ENCODE measurements around the gene SLC16A5. TPM values are rescaled to one million over a fixed set of nuclear protein-coding genes. Genes with fewer than 3 reads are reported as not detected.

Gene SLC16A5
- total RNA-seq, 1 donor from 2014 or later = 7.1 TPM

GRCh38 chr17:75099881-75100595 lies 12.3 kb downstream of the SLC16A5 start:
- peaks cover 5% of the 10 kb centered on the region for H3K4me1 ChIP-seq (ENCODE audit: insufficient read depth, low read length)
- H3K79me2 ChIP-seq (ENCODE audit: insufficient read depth, low read length) = no peaks in the 10 kb centered on the region
- DNase-seq (ENCODE audit: low read depth) (no peak), FAIRE-seq (no peak)
- H3K27ac ChIP-seq (ENCODE audit: low read depth, low read length) = no peak overlapping the region
- no peak overlapping the region for H3K4me2 ChIP-seq (ENCODE audit: low read length)
- H3K4me3 ChIP-seq (ENCODE audit: insufficient read depth, low read depth, low read length) = no peak overlapping the region
- H3K36me3 Mint-ChIP-seq (ENCODE audit: low read depth, unreplicated experiment) = peaks cover 7% of the 10 kb centered on the region
- H3K9ac ChIP-seq (ENCODE audit: low read length) = no peak overlapping the region
- no peaks in the 10 kb centered on the region for H3K27me3 ChIP-seq (ENCODE audit: insufficient read depth, low read length)
- TF ChIP-seq EZH2 (IDR thresholded peaks at IDR 0.05; ENCODE audit: insufficient read depth, low read length) (no peak), CTCF (IDR thresholded peaks at IDR 0.05; ENCODE audit: insufficient read depth, low read depth, low read length) (no peak)
- H3K4me3 Mint-ChIP-seq (ENCODE audit: unreplicated experiment) = no peak overlapping the region
- H2AFZ ChIP-seq (ENCODE audit: low read depth, low read length) = no peak overlapping the region
- no peaks in the 10 kb centered on the region for H3K9me3 ChIP-seq (ENCODE audit: insufficient read depth, low read depth, low read length)
- no peaks in the 10 kb centered on the region for H3K27me3 Mint-ChIP-seq (ENCODE audit: low read depth, unreplicated experiment)
- peaks cover 5% of the 10 kb centered on the region for H3K4me1 Mint-ChIP-seq (ENCODE audit: low read depth, unreplicated experiment)
- no peaks in the 10 kb centered on the region for H4K20me1 ChIP-seq (ENCODE audit: insufficient read depth, low read length)
- H3K36me3 ChIP-seq (ENCODE audit: insufficient read depth, low read length) = no peaks in the 10 kb centered on the region
- H3K27ac Mint-ChIP-seq (ENCODE audit: unreplicated experiment) = no peak overlapping the region
- H3K9me3 Mint-ChIP-seq (ENCODE audit: unreplicated experiment) = no peaks in the 10 kb centered on the region

GRCh38 chr17:75102385-75102821 lies 14.6 kb downstream of the SLC16A5 start:
- H3K36me3 ChIP-seq (ENCODE audit: insufficient read depth, low read length) = no peaks in the 10 kb centered on the region
- FAIRE-seq (no peak), DNase-seq (ENCODE audit: low read depth) (no peak)
- no peaks in the 10 kb centered on the region for H4K20me1 ChIP-seq (ENCODE audit: insufficient read depth, low read length)
- H3K9ac ChIP-seq (ENCODE audit: low read length) = no peak overlapping the region
- Mint-ChIP-seq H3K4me3 (ENCODE audit: unreplicated experiment) (no peak overlapping the region), H3K4me1 (ENCODE audit: low read depth, unreplicated experiment) (no peaks in the 10 kb centered on the region), H3K27me3 (ENCODE audit: low read depth, unreplicated experiment) (peaks cover 2% of the 10 kb centered on the region), H3K27ac (ENCODE audit: unreplicated experiment) (no peak overlapping the region), H3K9me3 (ENCODE audit: unreplicated experiment) (no peaks in the 10 kb centered on the region), H3K36me3 (ENCODE audit: low read depth, unreplicated experiment) (peaks cover 9% of the 10 kb centered on the region)
- no peak for TF ChIP-seq EZH2 (IDR thresholded peaks at IDR 0.05; ENCODE audit: insufficient read depth, low read length)
- no peak for TF ChIP-seq CTCF (IDR thresholded peaks at IDR 0.05; ENCODE audit: insufficient read depth, low read depth, low read length)
- no peaks in the 10 kb centered on the region for H3K4me1 ChIP-seq (ENCODE audit: insufficient read depth, low read length)
- no peaks in the 10 kb centered on the region for H3K9me3 ChIP-seq (ENCODE audit: insufficient read depth, low read depth, low read length)
- no peak overlapping the region for H2AFZ ChIP-seq (ENCODE audit: low read depth, low read length)
- no peak overlapping the region for H3K27ac ChIP-seq (ENCODE audit: low read depth, low read length)
- H3K4me3 ChIP-seq (ENCODE audit: insufficient read depth, low read depth, low read length) = no peak overlapping the region
- no peaks in the 10 kb centered on the region for H3K79me2 ChIP-seq (ENCODE audit: insufficient read depth, low read length)
- H3K27me3 ChIP-seq (ENCODE audit: insufficient read depth, low read length) = no peaks in the 10 kb centered on the region
- no peak overlapping the region for H3K4me2 ChIP-seq (ENCODE audit: low read length)

All from astrocyte (in vitro differentiated cells and primary cell).